Progenitor cell of endocrine pancreas (in vitro differentiated cells): ENCODE data around the gene NAA30. TPM values are rescaled to one million over a fixed set of nuclear protein-coding genes. Genes with fewer than 3 reads are reported as not detected.

ENCODE experiments used
- DNase-seq: peaks from one replicate; pipeline ENCODE4 v3.0.0; 2021; ENCODE audit warnings: low spot score; ENCODE audit not compliant: unreplicated experiment
- H3K27ac Mint-ChIP-seq: 2 replicates; pipeline ENCODE4 v1.8.0; 2021; ENCODE audit warnings: mild to moderate bottlenecking, moderate library complexity, mixed read lengths
- H3K27me3 Mint-ChIP-seq: 2 replicates; pipeline ENCODE4 v1.8.0; 2021; ENCODE audit warnings: mixed read lengths
- H3K36me3 Mint-ChIP-seq: 2 replicates; pipeline ENCODE4 v1.8.0; 2022; ENCODE audit warnings: mixed read lengths; ENCODE audit not compliant: insufficient read depth
- H3K4me1 Mint-ChIP-seq: 2 replicates; pipeline ENCODE4 v1.8.0; 2021; ENCODE audit warnings: low read depth, mixed read lengths
- H3K4me3 Mint-ChIP-seq: 2 replicates; pipeline ENCODE4 v1.8.0; 2021; ENCODE audit warnings: low read depth, mild to moderate bottlenecking, moderate library complexity, mixed read lengths
- H3K9me3 Mint-ChIP-seq: 2 replicates; pipeline ENCODE4 v1.8.0; 2021; ENCODE audit warnings: low read depth, mixed read lengths
- CTCF ChIP-seq: fragments of 200-600 bp; sonication (generic); IDR thresholded peaks from one replicate; pipeline ENCODE4 v1.5.0; 2021; ENCODE audit warnings: antibody characterized with exemption, mild to moderate bottlenecking; ENCODE audit not compliant: unreplicated experiment
- total RNA-seq: library from RNA; stranded (reverse); gene quantifications from 2 replicates; pipeline ENCODE4 v1.2.1, GENCODE V29; 2021

The NAA30 gene
- total RNA-seq, 1 donor from 2014 or later, result 24.2 TPM

- no peak overlapping the region for H3K4me3 Mint-ChIP-seq
- TF ChIP-seq CTCF, result no peak
- no peak for DNase-seq
- no peaks in the 10 kb centered on the region for H3K9me3 Mint-ChIP-seq
- H3K4me1 Mint-ChIP-seq, result peaks cover 6% of the 10 kb centered on the region
- H3K36me3 Mint-ChIP-seq, result no peaks in the 10 kb centered on the region
- H3K27ac Mint-ChIP-seq, result no peak overlapping the region
- H3K27me3 Mint-ChIP-seq, result peaks cover 4% of the 10 kb centered on the region
Observed at GRCh38 chr14:57420033-57420432, 29.6 kb downstream of the NAA30 start.

- H3K27ac Mint-ChIP-seq, result no peak overlapping the region
- H3K4me3 Mint-ChIP-seq, result no peak overlapping the region
- DNase-seq, result no peak
- H3K9me3 Mint-ChIP-seq, result no peaks in the 10 kb centered on the region
- peaks cover 5% of the 10 kb centered on the region for H3K4me1 Mint-ChIP-seq
- no peak for TF ChIP-seq CTCF
- peaks cover 4% of the 10 kb centered on the region for H3K27me3 Mint-ChIP-seq
- no peaks in the 10 kb centered on the region for H3K36me3 Mint-ChIP-seq
Observed at GRCh38 chr14:57420986-57421385, 30.6 kb downstream of the NAA30 start.

- Mint-ChIP-seq H3K27me3 (no peaks in the 10 kb centered on the region), H3K9me3 (peaks cover 30% of the 10 kb centered on the region), H3K36me3 (no peaks in the 10 kb centered on the region), H3K4me1 (no peaks in the 10 kb centered on the region), H3K27ac (no peak overlapping the region), H3K4me3 (no peak overlapping the region)
- TF ChIP-seq CTCF, result peak; percentile 21
- DNase-seq, result no peak
Observed at GRCh38 chr14:57435923-57436322, 45.5 kb downstream of the NAA30 start.

GRCh38 chr14:57461777-57462320 lies 71.5 kb downstream of the NAA30 start:
- Mint-ChIP-seq H3K27me3 (no peaks in the 10 kb centered on the region), H3K4me3 (no peak overlapping the region), H3K27ac (no peak overlapping the region), H3K4me1 (no peaks in the 10 kb centered on the region), H3K36me3 (peaks cover 11% of the 10 kb centered on the region), H3K9me3 (peaks cover 7% of the 10 kb centered on the region)
- no peak for DNase-seq
- TF ChIP-seq CTCF, result no peak

GRCh38 chr14:57462551-57462950 lies 72.2 kb downstream of the NAA30 start:
- no peaks in the 10 kb centered on the region for H3K27me3 Mint-ChIP-seq
- H3K27ac Mint-ChIP-seq, result no peak overlapping the region
- no peak for TF ChIP-seq CTCF
- DNase-seq, result no peak
- H3K4me1 Mint-ChIP-seq, result no peaks in the 10 kb centered on the region
- no peak overlapping the region for H3K4me3 Mint-ChIP-seq
- H3K9me3 Mint-ChIP-seq, result peaks cover 7% of the 10 kb centered on the region
- H3K36me3 Mint-ChIP-seq, result peaks cover 12% of the 10 kb centered on the region
